CD14-positive monocyte (primary cell): ENCODE measurements around the gene NCOA5. TPM values are rescaled to one million over a fixed set of nuclear protein-coding genes. Genes with fewer than 3 reads are reported as not detected.

Experiments used
- DNase-seq, 3 donors: peaks; one replicate each; pipeline ENCODE4 v3.0.0-alpha.2; 2011 to 2022
- H2AFZ ChIP-seq: 2 replicates; pipeline ENCODE4 v1.6.0; 2012; ENCODE audit warnings: mild to moderate bottlenecking, low read depth, low read length, inconsistent platforms; ENCODE audit not compliant: insufficient read depth, poor library complexity, severe bottlenecking
- H3K27ac ChIP-seq, 2 donors: 1 replicate in 1 of 2; 2 replicates in 1 of 2; pipeline ENCODE4 v1.5.1; 2012 to 2013; ENCODE audit warnings: low read length in 2 of 2, control low read depth in 1 of 2, inconsistent platforms in 1 of 2, low read depth in 1 of 2, mild to moderate bottlenecking in 1 of 2
- H3K27me3 ChIP-seq, 2 donors: one replicate each; pipeline versions ENCODE4 v1.6.0 to v1.6.1; 2011 to 2013; ENCODE audit warnings: low read length in 2 of 2; ENCODE audit not compliant: control insufficient read depth in 2 of 2, insufficient read depth in 2 of 2
- H3K36me3 ChIP-seq, 2 donors: replicated peaks in 1 of 2; 1 replicate in 1 of 2; 2 replicates in 1 of 2; pipeline versions ENCODE4 v1.5.1 to v1.6.1; 2012 to 2013; ENCODE audit warnings: low read length in 2 of 2, control low read depth in 1 of 2, inconsistent platforms in 1 of 2, mild to moderate bottlenecking in 1 of 2; ENCODE audit not compliant: insufficient read depth in 2 of 2, control insufficient read depth in 1 of 2
- H3K4me1 ChIP-seq, 2 donors: 1 replicate in 1 of 2; 2 replicates in 1 of 2; pipeline versions ENCODE4 v1.5.1 to v1.6.1; 2012 to 2013; ENCODE audit warnings: low read length in 2 of 2, control low read depth in 1 of 2, inconsistent platforms in 1 of 2, mild to moderate bottlenecking in 1 of 2, moderate library complexity in 1 of 2; ENCODE audit not compliant: insufficient read depth in 2 of 2, control insufficient read depth in 1 of 2
- H3K4me2 ChIP-seq: replicated peaks from 2 replicates; pipeline ENCODE3; 2012; ENCODE audit warnings: low read length, moderate library complexity, mild to moderate bottlenecking; ENCODE audit not compliant: poor library complexity, severe bottlenecking; ENCODE audit errors: extremely low read depth
- H3K4me3 ChIP-seq, 3 experiments: fragments of 200-600 bp in 1 of 3; sonication (generic) in 1 of 3; replicated peaks in 1 of 3; 1 replicate in 2 of 3; 2 replicates in 1 of 3; pipeline ENCODE4 v1.5.1; 2011 to 2013; ENCODE audit warnings: low read length in 3 of 3, mild to moderate bottlenecking in 3 of 3, control low read depth in 2 of 3, low read depth in 2 of 3, inconsistent platforms in 1 of 3, moderate library complexity in 1 of 3
- H3K79me2 ChIP-seq: 2 replicates; pipeline ENCODE4 v1.6.0; 2012; ENCODE audit warnings: mild to moderate bottlenecking, control low read depth, inconsistent platforms, low read length, moderate library complexity; ENCODE audit not compliant: insufficient read depth
- H3K9ac ChIP-seq: 2 replicates; pipeline ENCODE4 v1.6.0; 2017; ENCODE audit warnings: low read length, mild to moderate bottlenecking; ENCODE audit not compliant: insufficient read depth, poor library complexity, severe bottlenecking
- H3K9me3 ChIP-seq, 2 donors: replicated peaks in 1 of 2; 1 replicate in 1 of 2; 2 replicates in 1 of 2; pipeline versions ENCODE4 v1.5.1 to v1.6.1; 2012 to 2013; ENCODE audit warnings: low read length in 2 of 2, control low read depth in 1 of 2; ENCODE audit not compliant: control insufficient read depth in 1 of 2, insufficient read depth in 1 of 2
- H4K20me1 ChIP-seq: 2 replicates; pipeline ENCODE4 v1.6.0; 2012; ENCODE audit warnings: mild to moderate bottlenecking, low read length, control low read depth, moderate library complexity; ENCODE audit not compliant: insufficient read depth
- H3K27ac Mint-ChIP-seq, 7 donors: one replicate each; pipeline ENCODE4 v1.8.0; 2020; ENCODE audit warnings: mild to moderate bottlenecking in 7 of 7, mixed read lengths in 7 of 7, moderate library complexity in 6 of 7, inconsistent platforms in 2 of 7
- H3K27me3 Mint-ChIP-seq, 3 donors: one replicate each; pipeline ENCODE4 v1.8.0; 2021 to 2022; ENCODE audit warnings: low read depth in 3 of 3, mild to moderate bottlenecking in 3 of 3, mixed read lengths in 3 of 3, moderate library complexity in 3 of 3, inconsistent platforms in 1 of 3
- H3K36me3 Mint-ChIP-seq, 2 donors: one replicate each; pipeline ENCODE4 v1.8.0; 2020; ENCODE audit warnings: mixed read lengths in 2 of 2, inconsistent platforms in 1 of 2, mild to moderate bottlenecking in 1 of 2
- H3K4me1 Mint-ChIP-seq: one replicate; pipeline ENCODE4 v1.8.0; 2020; ENCODE audit warnings: mild to moderate bottlenecking, mixed read lengths
- H3K4me3 Mint-ChIP-seq, 2 donors: one replicate each; pipeline ENCODE4 v1.8.0; 2020; ENCODE audit warnings: mild to moderate bottlenecking in 2 of 2, mixed read lengths in 2 of 2, moderate library complexity in 1 of 2
- H3K9me3 Mint-ChIP-seq, 7 donors: one replicate each; pipeline ENCODE4 v1.8.0; 2020 to 2022; ENCODE audit warnings: mixed read lengths in 7 of 7, mild to moderate bottlenecking in 6 of 7, moderate library complexity in 6 of 7, inconsistent platforms in 2 of 7
- WGBS: methylation state at CpG from one replicate; pipeline ENCODE4 v1.1.5; 2013; ENCODE audit warnings: missing lambda C conversion rate; ENCODE audit not compliant: insufficient coverage; 5-methylcytosine and 5-hydroxymethylcytosine counted together
- intact Hi-C, 2 donors: fragments of 100-400 bp; cut with micrococcal nuclease; formaldehyde crosslinking; loops; one replicate each; pipeline versions ENCODE4 v1.15.0 to v1.15.1; 2023
- polyA plus RNA-seq, 3 donors: library from polyadenylated mRNA; depleted of rRNA in 1 of 3; unstranded in 2 of 3; stranded (reverse) in 1 of 3; fragments of 300-500 nt in 2 of 3; fragments of >200 nt in 1 of 3; fragmentation: Illumina TruSeq in 2 of 3; gene quantifications; 1 replicate in 2 of 3; 2 replicates in 1 of 3; pipeline ENCODE4 v1.2.3, GENCODE V29; 2012 to 2021
- TF ChIP-seq, protein P1 (sequence below): fragments of 200-600 bp; IDR thresholded peaks from one replicate; pipeline ENCODE4 v1.8.0; 2022; ENCODE audit warnings: antibody characterized with exemption, mild to moderate bottlenecking

The NCOA5 gene
- polyA plus RNA-seq, 3 donors = 4.5 to 10.2 (median 6.0) TPM

DNA sequence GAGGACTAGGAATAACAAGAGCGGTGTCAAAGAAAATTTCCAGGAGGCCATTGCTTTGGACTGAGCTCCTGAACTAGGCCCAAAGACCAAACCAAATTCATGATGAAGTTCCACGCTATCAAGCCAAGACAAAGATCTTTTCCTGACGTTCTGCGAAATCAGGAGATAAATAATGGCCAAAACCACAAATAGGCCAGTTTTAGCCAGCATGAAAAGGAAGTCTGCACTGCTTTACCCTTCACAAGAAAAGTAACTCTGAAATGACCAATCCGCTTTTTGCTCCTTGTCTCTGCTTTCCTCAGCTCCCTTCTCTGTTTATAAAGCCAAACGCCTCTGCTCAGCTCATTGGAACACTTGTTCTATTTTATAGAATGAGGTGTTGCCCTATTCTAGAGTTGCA lies 6.7 kb downstream of the NCOA5 start:
- H3K36me3 ChIP-seq = peaks cover 15 to 16% of the 10 kb centered on the region in 2 donors
- H3K27me3 Mint-ChIP-seq = no peaks in the 10 kb centered on the region
- intact Hi-C loops = loop anchor here in 1 of 2 donors (10.0 kb wide), 1 partner anchor 98 kb away; no protein-coding TSS in a partner anchor
- H3K9ac ChIP-seq = no peak overlapping the region
- peaks cover 99% of the 10 kb centered on the region for H3K79me2 ChIP-seq
- H3K4me3 Mint-ChIP-seq = no peak overlapping the region
- H3K36me3 Mint-ChIP-seq = peaks cover 21% of the 10 kb centered on the region in 2 donors
- peaks cover 20 to 45% of the 10 kb centered on the region in 2 donors for H3K4me1 ChIP-seq
- no peaks in the 10 kb centered on the region for H3K9me3 Mint-ChIP-seq
- H3K9me3 ChIP-seq = no peaks in the 10 kb centered on the region
- no peak overlapping the region for H3K27ac ChIP-seq
- H4K20me1 ChIP-seq = peaks cover 100% of the 10 kb centered on the region
- DNase-seq = no peak
- WGBS = 74% methylated on average over 4 of the region's 6 CpGs
- peaks cover 61% of the 10 kb centered on the region for H3K4me1 Mint-ChIP-seq
- TF ChIP-seq, protein P1, sequence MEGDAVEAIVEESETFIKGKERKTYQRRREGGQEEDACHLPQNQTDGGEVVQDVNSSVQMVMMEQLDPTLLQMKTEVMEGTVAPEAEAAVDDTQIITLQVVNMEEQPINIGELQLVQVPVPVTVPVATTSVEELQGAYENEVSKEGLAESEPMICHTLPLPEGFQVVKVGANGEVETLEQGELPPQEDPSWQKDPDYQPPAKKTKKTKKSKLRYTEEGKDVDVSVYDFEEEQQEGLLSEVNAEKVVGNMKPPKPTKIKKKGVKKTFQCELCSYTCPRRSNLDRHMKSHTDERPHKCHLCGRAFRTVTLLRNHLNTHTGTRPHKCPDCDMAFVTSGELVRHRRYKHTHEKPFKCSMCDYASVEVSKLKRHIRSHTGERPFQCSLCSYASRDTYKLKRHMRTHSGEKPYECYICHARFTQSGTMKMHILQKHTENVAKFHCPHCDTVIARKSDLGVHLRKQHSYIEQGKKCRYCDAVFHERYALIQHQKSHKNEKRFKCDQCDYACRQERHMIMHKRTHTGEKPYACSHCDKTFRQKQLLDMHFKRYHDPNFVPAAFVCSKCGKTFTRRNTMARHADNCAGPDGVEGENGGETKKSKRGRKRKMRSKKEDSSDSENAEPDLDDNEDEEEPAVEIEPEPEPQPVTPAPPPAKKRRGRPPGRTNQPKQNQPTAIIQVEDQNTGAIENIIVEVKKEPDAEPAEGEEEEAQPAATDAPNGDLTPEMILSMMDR = no peak
- H2AFZ ChIP-seq = no peak overlapping the region
- H3K27ac Mint-ChIP-seq = no peak overlapping the region
- no peak overlapping the region for H3K4me2 ChIP-seq
- no peaks in the 10 kb centered on the region for H3K27me3 ChIP-seq
- H3K4me3 ChIP-seq = no peak overlapping the region

DNA sequence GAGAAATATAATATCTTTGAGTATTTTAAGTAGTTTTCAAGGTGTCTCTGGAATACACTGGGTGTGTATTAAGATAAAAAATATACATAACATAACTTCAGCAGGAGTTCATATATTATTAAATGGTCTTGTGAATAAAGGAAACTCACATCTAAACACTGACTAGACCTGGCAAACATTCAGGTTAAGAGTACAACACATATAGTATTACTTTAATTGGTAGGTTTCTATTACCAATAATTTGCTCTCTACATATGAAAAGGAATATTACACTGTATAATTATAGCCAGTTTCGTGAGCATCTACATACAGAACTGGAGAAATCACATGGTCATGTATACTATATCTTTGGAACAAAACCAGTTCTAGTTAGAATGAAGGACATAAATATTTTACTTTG lies 8.7 kb downstream of the NCOA5 start:
- Mint-ChIP-seq H3K27me3 (no peaks in the 10 kb centered on the region), H3K27ac (no peak overlapping the region), H3K36me3 (peaks cover 34 to 37% of the 10 kb centered on the region in 2 donors), H3K4me3 (no peak overlapping the region), H3K9me3 (no peaks in the 10 kb centered on the region), H3K4me1 (peaks cover 44% of the 10 kb centered on the region)
- Histone ChIP-seq H3K4me1 (peaks cover 14 to 27% of the 10 kb centered on the region in 2 donors), H2AFZ (no peak overlapping the region), H3K79me2 (peaks cover 85% of the 10 kb centered on the region), H3K27me3 (no peaks in the 10 kb centered on the region), H3K9ac (no peak overlapping the region), H3K27ac (no peak overlapping the region), H3K4me2 (no peak overlapping the region), H3K4me3 (no peak overlapping the region), H3K36me3 (peaks cover 29 to 35% of the 10 kb centered on the region in 2 donors), H4K20me1 (peaks cover 100% of the 10 kb centered on the region), H3K9me3 (no peaks in the 10 kb centered on the region)
- TF ChIP-seq, protein P1 = no peak
- intact Hi-C loops = loop anchor here in 1 of 2 donors (10.0 kb wide), 1 partner anchor 96 kb away; no protein-coding TSS in a partner anchor
- WGBS = no CpG with 5 or more reads among the region's 1 CpG
- DNase-seq = no peak
